WTC11 (cell line): ENCODE measurements around the gene MRPL52.

Experiments used
- ETV6 ChIP-seq: sonication (generic); formaldehyde crosslinking; IDR thresholded peaks from 2 replicates; pipeline ENCODE4 v1.8.1; 2022; ENCODE audit warnings: mild to moderate bottlenecking, missing genetic modification reagents
- ZNF416 ChIP-seq: fragments of 250-450 bp; sonication (Bioruptor Pico); IDR thresholded peaks from 2 replicates; pipeline ENCODE4 v1.9.0; 2021; ENCODE audit warnings: mild to moderate bottlenecking, inconsistent platforms
- TF ChIP-seq, protein P1 (sequence below): sonication (generic); formaldehyde crosslinking; IDR thresholded peaks from 2 replicates; pipeline ENCODE4 v1.8.1; 2023; ENCODE audit warnings: mild to moderate bottlenecking, missing genetic modification reagents, moderate library complexity

GRCh38 chr14:22866874-22867273 is 37.2 kb downstream of the MRPL52 start:
- no peak for TF ChIP-seq ZNF416 (CRISPR knock-in tag)
- TF ChIP-seq, protein P1, sequence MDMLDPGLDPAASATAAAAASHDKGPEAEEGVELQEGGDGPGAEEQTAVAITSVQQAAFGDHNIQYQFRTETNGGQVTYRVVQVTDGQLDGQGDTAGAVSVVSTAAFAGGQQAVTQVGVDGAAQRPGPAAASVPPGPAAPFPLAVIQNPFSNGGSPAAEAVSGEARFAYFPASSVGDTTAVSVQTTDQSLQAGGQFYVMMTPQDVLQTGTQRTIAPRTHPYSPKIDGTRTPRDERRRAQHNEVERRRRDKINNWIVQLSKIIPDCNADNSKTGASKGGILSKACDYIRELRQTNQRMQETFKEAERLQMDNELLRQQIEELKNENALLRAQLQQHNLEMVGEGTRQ: no peak
- TF ChIP-seq ETV6: no peak
